Measurements from ENCODE around the gene RUSF1. TPM values are rescaled to one million over a fixed set of nuclear protein-coding genes. Genes with fewer than 3 reads are reported as not detected.

RUSF1 gene
- polyA plus RNA-seq, 1 donor (not counting 4 experiments of a cell fraction or from before 2014, with no cell fraction given), result 17.4 TPM

GRCh38 chr16:31476303-31477219 lies 31.6 kb downstream of the RUSF1 start:
- TF ChIP-seq CTCF (optimal IDR thresholded peaks at IDR 0.05 in 1 of 3, IDR thresholded peaks at IDR 0.05 in 1 of 3, conservative IDR thresholded peaks at IDR 0.05 in 1 of 3; ENCODE audit: extremely low read depth in 1 of 3, insufficient read depth in 2 of 3, low read length in 3 of 3), result no peak
- no peak for TF ChIP-seq EZH2 (IDR thresholded peaks at IDR 0.05; ENCODE audit: low read length)
- peak overlapping the region; percentile 47 for H3K4me2 ChIP-seq (ENCODE audit: control insufficient read depth, extremely low read depth, insufficient read depth, low read depth, low read length)
- peaks cover 4% of the 10 kb centered on the region for H3K4me1 ChIP-seq (ENCODE audit: control insufficient read depth, extremely low read depth, insufficient read depth, low read length)
- H3K9me1 ChIP-seq (ENCODE audit: control insufficient read depth, extremely low read depth, insufficient read depth, low read length), result no peaks in the 10 kb centered on the region
- no peaks in the 10 kb centered on the region for H3K9me3 ChIP-seq (ENCODE audit: control insufficient read depth, low read depth, low read length)
- no peaks in the 10 kb centered on the region for H3K79me2 ChIP-seq (ENCODE audit: control insufficient read depth, insufficient read depth, low read length)
- no peaks in the 10 kb centered on the region for H3K27me3 ChIP-seq (ENCODE audit: control insufficient read depth, extremely low read depth, insufficient read depth, low read length)
- no peak for FAIRE-seq
- H3K36me3 ChIP-seq (ENCODE audit: control insufficient read depth in 2 of 2, extremely low read depth in 1 of 2, insufficient read depth in 2 of 2, low read length in 2 of 2), result peaks cover 0 to 3% of the 10 kb centered on the region in 2 experiments
- H3K4me3 ChIP-seq (ENCODE audit: control insufficient read depth in 2 of 3, extremely low read depth in 1 of 3, insufficient read depth in 2 of 3, low read depth in 1 of 3, low read length in 3 of 3), result peak overlapping the region in 2 of 3 experiments; percentile 6 to 29
- DNase-seq (ENCODE audit: low read depth, low spot score), result no peak
- peak overlapping the region; percentile 41 for H3K9ac ChIP-seq (ENCODE audit: control insufficient read depth, extremely low read depth, insufficient read depth, low read length)
- no peaks in the 10 kb centered on the region for H4K20me1 ChIP-seq (ENCODE audit: control insufficient read depth, extremely low read depth, insufficient read depth, low read length)
- peak overlapping the region; percentile 49 for H2AFZ ChIP-seq (ENCODE audit: control insufficient read depth, low read length)
- dilution Hi-C loops (cut with MboI; ENCODE audit: extremely low pct_ligation_motif_present, low sequenced_read_pairs), result no loop called here
- no peak overlapping the region for H3K27ac ChIP-seq (ENCODE audit: control insufficient read depth, insufficient read depth, low read length)

DNA sequence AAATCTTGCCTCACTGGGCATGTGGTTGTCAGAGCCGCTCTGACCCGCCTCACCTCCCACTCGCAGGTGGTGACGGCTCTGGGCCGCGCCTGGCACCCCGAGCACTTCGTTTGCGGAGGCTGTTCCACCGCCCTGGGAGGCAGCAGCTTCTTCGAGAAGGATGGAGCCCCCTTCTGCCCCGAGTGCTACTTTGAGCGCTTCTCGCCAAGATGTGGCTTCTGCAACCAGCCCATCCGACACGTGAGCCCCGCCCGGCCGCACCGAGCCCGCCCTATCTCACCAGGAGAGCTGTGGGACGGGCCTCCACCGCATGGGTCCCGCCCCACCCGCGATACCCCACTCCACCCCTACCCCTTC lies 32.3 kb downstream of the RUSF1 start:
- Histone ChIP-seq H2AFZ (ENCODE audit: control insufficient read depth, low read length) (no peak overlapping the region), H3K9me1 (ENCODE audit: control insufficient read depth, extremely low read depth, insufficient read depth, low read length) (no peaks in the 10 kb centered on the region), H3K4me1 (ENCODE audit: control insufficient read depth, extremely low read depth, insufficient read depth, low read length) (peaks cover 5% of the 10 kb centered on the region), H3K27ac (ENCODE audit: control insufficient read depth, insufficient read depth, low read length) (no peak overlapping the region), H3K9me3 (ENCODE audit: control insufficient read depth, low read depth, low read length) (no peaks in the 10 kb centered on the region), H3K4me3 (ENCODE audit: control insufficient read depth in 2 of 3, extremely low read depth in 1 of 3, insufficient read depth in 2 of 3, low read depth in 1 of 3, low read length in 3 of 3) (no peak overlapping the region), H3K9ac (ENCODE audit: control insufficient read depth, extremely low read depth, insufficient read depth, low read length) (no peak overlapping the region), H3K4me2 (ENCODE audit: control insufficient read depth, extremely low read depth, insufficient read depth, low read depth, low read length) (no peak overlapping the region), H4K20me1 (ENCODE audit: control insufficient read depth, extremely low read depth, insufficient read depth, low read length) (no peaks in the 10 kb centered on the region), H3K36me3 (ENCODE audit: control insufficient read depth in 2 of 2, extremely low read depth in 1 of 2, insufficient read depth in 2 of 2, low read length in 2 of 2) (peaks cover 0 to 3% of the 10 kb centered on the region in 2 experiments), H3K27me3 (ENCODE audit: control insufficient read depth, extremely low read depth, insufficient read depth, low read length) (no peaks in the 10 kb centered on the region), H3K79me2 (ENCODE audit: control insufficient read depth, insufficient read depth, low read length) (no peaks in the 10 kb centered on the region)
- dilution Hi-C loops (cut with MboI; ENCODE audit: extremely low pct_ligation_motif_present, low sequenced_read_pairs), result no loop called here
- no peak for TF ChIP-seq CTCF (optimal IDR thresholded peaks at IDR 0.05 in 1 of 3, IDR thresholded peaks at IDR 0.05 in 1 of 3, conservative IDR thresholded peaks at IDR 0.05 in 1 of 3; ENCODE audit: extremely low read depth in 1 of 3, insufficient read depth in 2 of 3, low read length in 3 of 3)
- TF ChIP-seq EZH2 (IDR thresholded peaks at IDR 0.05; ENCODE audit: low read length), result no peak
- FAIRE-seq (no peak), DNase-seq (ENCODE audit: low read depth, low spot score) (no peak)
